Osteoblast (primary cell): ENCODE measurements around the gene OTC. TPM values are rescaled to one million over a fixed set of nuclear protein-coding genes. Genes with fewer than 3 reads are reported as not detected.
A peak's percentile ranks its signal among the peaks of the same experiment; 100 is the strongest.

Experiments used
- DNase-seq: peaks from one replicate; pipeline ENCODE4 v3.0.0; 2011; ENCODE audit warnings: low spot score, mixed read lengths; ENCODE audit not compliant: insufficient read length; ENCODE audit errors: missing footprints
- H2AFZ ChIP-seq: 2 replicates; pipeline ENCODE4 v1.6.0; 2011; ENCODE audit warnings: mild to moderate bottlenecking, low read length
- H3K27ac ChIP-seq: 2 replicates; pipeline ENCODE4 v1.5.1; 2011; ENCODE audit warnings: mild to moderate bottlenecking, low read depth, low read length, moderate library complexity
- H3K27me3 ChIP-seq: 2 replicates; pipeline ENCODE4 v1.6.0; 2012; ENCODE audit warnings: mild to moderate bottlenecking, control low read depth, inconsistent platforms, low read length, moderate library complexity; ENCODE audit not compliant: insufficient read depth
- H3K36me3 ChIP-seq: 2 replicates; pipeline ENCODE4 v1.5.1; 2011; ENCODE audit warnings: mild to moderate bottlenecking, low read length, control low read depth, moderate library complexity; ENCODE audit not compliant: insufficient read depth
- H3K4me1 ChIP-seq: 2 replicates; pipeline ENCODE4 v1.5.1; 2011; ENCODE audit warnings: mild to moderate bottlenecking, low read length, control low read depth, moderate library complexity; ENCODE audit not compliant: insufficient read depth
- H3K4me2 ChIP-seq: 2 replicates; pipeline ENCODE4 v1.6.0; 2011; ENCODE audit warnings: mild to moderate bottlenecking, low read length; ENCODE audit not compliant: insufficient read depth
- H3K4me3 ChIP-seq: fragments of 200-600 bp; sonication (generic); 3 replicates; pipeline ENCODE4 v1.5.1; 2012; ENCODE audit warnings: mild to moderate bottlenecking, low read length, inconsistent platforms; ENCODE audit not compliant: insufficient read depth
- H3K79me2 ChIP-seq: 2 replicates; pipeline ENCODE4 v1.6.0; 2012; ENCODE audit warnings: mild to moderate bottlenecking, low read length, control low read depth, inconsistent platforms; ENCODE audit not compliant: insufficient read depth
- H3K9me3 ChIP-seq: 2 replicates; pipeline ENCODE4 v1.5.1; 2011; ENCODE audit warnings: low read depth, low read length, control low read depth
- H4K20me1 ChIP-seq: 2 replicates; pipeline ENCODE4 v1.6.0; 2012; ENCODE audit warnings: mild to moderate bottlenecking, low read length, control low read depth; ENCODE audit not compliant: insufficient read depth
- total RNA-seq: library from RNA; depleted of rRNA; stranded (reverse); fragments of >200 nt; gene quantifications from 2 replicates; pipeline ENCODE4 v1.2.3, GENCODE V29; 2012
- TF ChIP-seq, protein P1 (sequence below): IDR thresholded peaks from 2 replicates; pipeline ENCODE4 v1.5.1; 2011; ENCODE audit warnings: mild to moderate bottlenecking, low read depth, low read length, moderate library complexity; ENCODE audit errors: extremely low read depth

The OTC gene
- not detected in 2 replicates for total RNA-seq

DNA sequence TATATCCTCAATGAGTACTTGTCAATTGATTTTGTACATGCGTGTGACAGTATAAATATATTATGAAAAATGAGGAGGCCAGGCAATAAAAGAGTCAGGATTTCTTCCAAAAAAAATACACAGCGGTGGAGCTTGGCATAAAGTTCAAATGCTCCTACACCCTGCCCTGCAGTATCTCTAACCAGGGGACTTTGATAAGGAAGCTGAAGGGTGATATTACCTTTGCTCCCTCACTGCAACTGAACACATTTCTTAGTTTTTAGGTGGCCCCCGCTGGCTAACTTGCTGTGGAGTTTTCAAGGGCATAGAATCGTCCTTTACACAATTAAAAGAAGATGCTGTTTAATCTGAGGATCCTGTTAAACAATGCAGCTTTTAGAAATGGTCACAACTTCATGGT is at the start of gene OTC:
Gene OTC, plus strand, starts transcription at position 243 of the 400 bp plus-strand sequence. Its CDS starts 93 bp downstream, at position 336.
- Histone ChIP-seq H3K4me2 (no peak within 1 kb of the TSS), H4K20me1 (no peaks in the 10 kb centered on the region), H3K4me3 (no peak within 1 kb of the TSS), H3K36me3 (no peaks in the 10 kb centered on the region), H2AFZ (no peak within 1 kb of the TSS), H3K4me1 (no peaks in the 10 kb centered on the region), H3K27me3 (peaks cover 12% of the 10 kb centered on the region), H3K27ac (no peak within 1 kb of the TSS), H3K79me2 (no peaks in the 10 kb centered on the region), H3K9me3 (no peaks in the 10 kb centered on the region)
- DNase-seq = no peak
- TF ChIP-seq, protein P1, sequence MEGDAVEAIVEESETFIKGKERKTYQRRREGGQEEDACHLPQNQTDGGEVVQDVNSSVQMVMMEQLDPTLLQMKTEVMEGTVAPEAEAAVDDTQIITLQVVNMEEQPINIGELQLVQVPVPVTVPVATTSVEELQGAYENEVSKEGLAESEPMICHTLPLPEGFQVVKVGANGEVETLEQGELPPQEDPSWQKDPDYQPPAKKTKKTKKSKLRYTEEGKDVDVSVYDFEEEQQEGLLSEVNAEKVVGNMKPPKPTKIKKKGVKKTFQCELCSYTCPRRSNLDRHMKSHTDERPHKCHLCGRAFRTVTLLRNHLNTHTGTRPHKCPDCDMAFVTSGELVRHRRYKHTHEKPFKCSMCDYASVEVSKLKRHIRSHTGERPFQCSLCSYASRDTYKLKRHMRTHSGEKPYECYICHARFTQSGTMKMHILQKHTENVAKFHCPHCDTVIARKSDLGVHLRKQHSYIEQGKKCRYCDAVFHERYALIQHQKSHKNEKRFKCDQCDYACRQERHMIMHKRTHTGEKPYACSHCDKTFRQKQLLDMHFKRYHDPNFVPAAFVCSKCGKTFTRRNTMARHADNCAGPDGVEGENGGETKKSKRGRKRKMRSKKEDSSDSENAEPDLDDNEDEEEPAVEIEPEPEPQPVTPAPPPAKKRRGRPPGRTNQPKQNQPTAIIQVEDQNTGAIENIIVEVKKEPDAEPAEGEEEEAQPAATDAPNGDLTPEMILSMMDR = no peak

DNA sequence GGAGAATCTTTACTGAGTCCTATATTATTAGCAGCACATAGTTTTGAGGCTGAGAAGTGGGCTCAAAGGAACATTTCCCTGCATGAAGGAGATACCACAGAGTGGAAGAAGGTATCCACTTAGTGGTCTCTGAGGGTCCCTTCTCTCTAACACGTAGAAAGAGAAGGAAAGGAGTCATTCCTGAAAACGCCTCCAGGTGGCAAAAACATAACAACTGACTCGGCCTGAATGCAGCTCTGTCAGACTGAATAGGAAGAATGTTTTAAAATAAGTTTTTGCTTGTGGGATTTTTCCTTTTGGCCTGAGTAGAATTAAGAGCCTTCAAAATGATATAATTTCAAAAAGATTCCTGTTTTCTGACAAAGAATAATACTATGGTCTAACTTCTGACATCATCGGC is 48.4 kb upstream of the OTC start:
- Histone ChIP-seq H3K79me2 (no peaks in the 10 kb centered on the region), H3K27ac (no peak overlapping the region), H3K9me3 (no peaks in the 10 kb centered on the region), H4K20me1 (no peaks in the 10 kb centered on the region), H3K4me3 (no peak overlapping the region), H3K4me1 (no peaks in the 10 kb centered on the region), H2AFZ (no peak overlapping the region), H3K27me3 (no peaks in the 10 kb centered on the region), H3K36me3 (no peaks in the 10 kb centered on the region), H3K4me2 (no peak overlapping the region)
- DNase-seq = no peak
- TF ChIP-seq, protein P1 = peak; percentile 41

GRCh38 chrX:38305971-38306370 is 46.4 kb upstream of the OTC start:
- no peak for DNase-seq
- no peaks in the 10 kb centered on the region for H4K20me1 ChIP-seq
- H3K36me3 ChIP-seq = no peaks in the 10 kb centered on the region
- TF ChIP-seq, protein P1 = no peak
- H2AFZ ChIP-seq = no peak overlapping the region
- H3K9me3 ChIP-seq = no peaks in the 10 kb centered on the region
- H3K79me2 ChIP-seq = no peaks in the 10 kb centered on the region
- no peak overlapping the region for H3K4me2 ChIP-seq
- no peaks in the 10 kb centered on the region for H3K27me3 ChIP-seq
- H3K4me3 ChIP-seq = no peak overlapping the region
- H3K4me1 ChIP-seq = no peaks in the 10 kb centered on the region
- H3K27ac ChIP-seq = no peak overlapping the region

GRCh38 chrX:38311743-38312142 is 40.7 kb upstream of the OTC start:
- H3K36me3 ChIP-seq = no peaks in the 10 kb centered on the region
- H3K79me2 ChIP-seq = no peaks in the 10 kb centered on the region
- H3K9me3 ChIP-seq = no peaks in the 10 kb centered on the region
- no peaks in the 10 kb centered on the region for H3K27me3 ChIP-seq
- peaks cover 19% of the 10 kb centered on the region for H3K4me1 ChIP-seq
- H4K20me1 ChIP-seq = no peaks in the 10 kb centered on the region
- no peak for DNase-seq
- H2AFZ ChIP-seq = no peak overlapping the region
- H3K4me3 ChIP-seq = no peak overlapping the region
- H3K27ac ChIP-seq = no peak overlapping the region
- H3K4me2 ChIP-seq = no peak overlapping the region
- TF ChIP-seq, protein P1 = no peak
